ENCODE results near the gene SRPRB. TPM values are rescaled to one million over a fixed set of nuclear protein-coding genes. Genes with fewer than 3 reads are reported as not detected.

SRPRB gene
- total RNA-seq, 1 donor from 2014 or later, result 70.2 TPM

DNA sequence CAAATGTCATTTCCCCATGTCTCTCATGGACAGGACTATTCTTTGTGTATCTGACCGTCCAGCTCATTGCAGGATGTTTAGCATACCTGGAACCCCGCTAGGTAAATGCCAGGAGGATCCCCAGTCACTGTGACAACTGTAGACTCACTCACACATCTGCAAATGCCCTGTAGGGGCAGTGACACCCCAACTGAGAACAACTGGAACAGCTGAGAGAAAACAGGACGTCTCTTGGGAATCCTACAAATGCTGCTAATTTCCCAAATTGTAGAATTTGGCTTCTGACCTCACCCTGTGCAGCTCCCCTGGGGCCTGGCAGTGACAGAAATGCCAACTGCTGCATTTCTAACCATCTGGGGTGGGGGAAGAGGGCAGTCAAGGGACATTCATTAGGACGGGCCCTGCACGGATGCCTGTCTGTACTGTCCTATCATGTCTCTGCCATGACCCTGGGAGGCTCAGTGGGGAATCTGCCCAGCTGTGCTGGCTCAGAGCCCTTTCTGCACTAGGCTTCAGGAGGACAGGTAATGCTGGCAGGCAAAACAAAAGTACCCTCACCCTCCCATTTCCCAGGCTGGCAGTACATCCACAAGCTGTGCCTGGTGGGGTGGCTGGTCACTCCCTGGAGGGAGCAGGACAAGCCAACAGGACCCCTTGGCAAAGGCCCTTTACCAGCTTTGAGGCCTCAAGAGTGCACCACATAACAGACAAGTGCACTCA, 59.7 kb downstream of the SRPRB start:
- DNase-seq (ENCODE audit: low read depth in 2 of 2), result no peak

GRCh38 chr3:133866141-133866540, 60.5 kb downstream of the SRPRB start:
- DNase-seq (ENCODE audit: low read depth in 2 of 2), result no peak

DNA sequence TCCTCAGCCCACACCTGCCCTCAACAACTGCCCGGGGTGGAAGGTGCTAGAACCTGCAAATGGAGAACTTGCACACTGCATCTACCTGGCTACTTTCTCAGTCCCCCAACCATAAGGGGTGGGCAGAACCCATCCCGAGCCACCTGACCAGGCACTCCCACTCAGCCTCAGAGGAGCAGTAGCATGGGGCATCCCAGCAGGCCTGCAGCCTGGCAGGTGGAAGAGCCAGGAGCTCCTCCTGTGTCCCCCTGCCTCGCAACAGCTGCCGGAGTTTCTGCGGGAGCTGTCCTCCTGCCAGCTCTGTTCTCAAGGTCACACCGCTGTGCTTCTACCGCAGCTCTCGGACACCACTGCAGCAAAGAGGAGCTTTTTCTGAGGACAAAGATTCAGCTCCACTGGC, 62.6 kb downstream of the SRPRB start:
- DNase-seq (ENCODE audit: low read depth in 2 of 2), result no peak

DNA sequence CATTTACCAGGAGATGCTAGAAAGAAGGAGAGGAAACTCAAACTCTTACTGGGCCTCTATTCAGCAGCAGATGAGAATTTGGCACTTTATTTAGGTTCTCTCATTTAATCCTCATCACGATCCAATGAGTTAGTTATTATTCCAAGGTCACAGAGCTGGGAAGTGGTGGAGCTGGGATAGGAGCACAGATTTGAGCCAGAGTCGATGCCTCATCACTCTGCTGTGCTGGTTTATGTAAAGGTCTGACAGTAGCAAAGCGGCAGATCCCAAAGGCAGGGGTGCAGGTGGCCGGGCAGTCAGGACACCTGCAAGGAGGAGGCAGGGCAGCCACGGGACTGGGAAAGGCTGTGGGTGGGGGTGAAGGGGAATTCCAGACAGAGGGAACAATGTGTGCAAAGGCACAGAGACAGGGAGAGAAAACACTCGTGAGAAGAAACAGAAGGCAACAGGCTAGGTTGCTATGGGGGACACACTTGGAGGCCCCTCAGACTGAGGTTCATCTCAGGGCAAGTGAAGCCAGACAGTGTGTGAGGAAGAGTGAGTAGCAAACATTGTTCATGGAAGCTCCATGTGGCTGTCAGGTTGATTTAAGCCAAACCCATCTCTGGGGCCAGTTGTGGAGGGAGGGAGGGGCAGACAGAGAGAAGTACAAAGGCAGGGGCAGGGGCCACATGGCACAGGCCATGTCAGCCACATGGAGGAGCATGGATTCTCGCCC, 63.3 kb downstream of the SRPRB start:
- DNase-seq (ENCODE audit: low read depth in 2 of 2), result no peak

DNA sequence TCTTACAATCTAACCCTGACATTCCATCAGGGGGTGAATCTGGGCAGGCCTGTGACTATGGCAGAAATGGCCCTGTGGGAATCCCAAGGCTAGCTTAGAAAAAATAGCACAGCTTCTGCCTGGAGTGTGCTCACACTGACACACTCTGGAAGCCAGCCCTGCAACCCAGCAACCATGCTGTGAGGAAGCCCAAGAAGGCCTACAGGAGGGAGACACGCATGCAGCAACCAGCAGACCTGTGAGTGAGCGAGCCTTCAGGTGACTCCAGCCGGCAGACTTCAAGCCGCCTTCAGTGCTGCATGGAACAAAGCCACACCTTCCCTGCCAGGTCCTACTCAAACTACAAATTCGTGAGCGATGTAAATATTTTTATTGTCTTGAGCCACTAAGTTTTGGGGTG, 64.0 kb downstream of the SRPRB start:
- no peak for DNase-seq (ENCODE audit: low read depth in 2 of 2)

DNA sequence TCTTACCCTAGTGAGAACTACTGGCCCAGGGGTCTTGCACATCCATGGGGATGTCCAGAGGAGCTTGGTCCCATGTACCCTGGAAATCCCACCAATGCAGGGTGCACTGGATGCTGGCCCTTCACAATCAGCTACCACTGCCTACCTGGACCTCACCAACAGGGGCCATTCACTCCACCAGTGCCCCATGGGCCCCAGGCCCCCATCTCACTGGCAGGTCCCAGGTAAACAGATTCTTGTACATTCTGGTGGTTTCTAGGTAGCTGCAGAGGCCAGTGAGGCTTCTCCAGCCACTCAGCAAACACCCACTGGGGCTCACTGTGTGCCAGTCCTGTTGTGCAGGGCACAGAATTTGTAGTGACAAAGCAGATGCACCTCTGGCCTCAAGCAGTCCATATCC, 65.2 kb downstream of the SRPRB start:
- DNase-seq (ENCODE audit: low read depth in 2 of 2), result no peak

Other genes with a start within 250 kb of the SRPRB start
- gene CDV3, start 232.1 kb upstream of the SRPRB start, total RNA-seq, result 141 and 168 TPM in 2 replicates
- 19.6 and 20.4 TPM in 2 replicates for gene TOPBP1, start 143.9 kb upstream of the SRPRB start, total RNA-seq
- gene TF, start 59.4 kb upstream of the SRPRB start, total RNA-seq, result 0.20 TPM in 1 of 2 replicates, not detected in the other
- gene RAB6B, start 90.1 kb downstream of the SRPRB start, total RNA-seq, result 0.65 and 2.2 TPM in 2 replicates
- gene SLCO2A1, start 224.1 kb downstream of the SRPRB start, total RNA-seq, result 2.4 and 7.9 TPM in 2 replicates

Data from lung microvascular endothelial cell (primary cell).